ENCODE results near the gene POLDIP2.
"Not testable (repeated sequence)": the region's sequence is repeated elsewhere in the genome, so short reads cannot be mapped to it uniquely, and the experiment has no call there.

Gene POLDIP2

DNA sequence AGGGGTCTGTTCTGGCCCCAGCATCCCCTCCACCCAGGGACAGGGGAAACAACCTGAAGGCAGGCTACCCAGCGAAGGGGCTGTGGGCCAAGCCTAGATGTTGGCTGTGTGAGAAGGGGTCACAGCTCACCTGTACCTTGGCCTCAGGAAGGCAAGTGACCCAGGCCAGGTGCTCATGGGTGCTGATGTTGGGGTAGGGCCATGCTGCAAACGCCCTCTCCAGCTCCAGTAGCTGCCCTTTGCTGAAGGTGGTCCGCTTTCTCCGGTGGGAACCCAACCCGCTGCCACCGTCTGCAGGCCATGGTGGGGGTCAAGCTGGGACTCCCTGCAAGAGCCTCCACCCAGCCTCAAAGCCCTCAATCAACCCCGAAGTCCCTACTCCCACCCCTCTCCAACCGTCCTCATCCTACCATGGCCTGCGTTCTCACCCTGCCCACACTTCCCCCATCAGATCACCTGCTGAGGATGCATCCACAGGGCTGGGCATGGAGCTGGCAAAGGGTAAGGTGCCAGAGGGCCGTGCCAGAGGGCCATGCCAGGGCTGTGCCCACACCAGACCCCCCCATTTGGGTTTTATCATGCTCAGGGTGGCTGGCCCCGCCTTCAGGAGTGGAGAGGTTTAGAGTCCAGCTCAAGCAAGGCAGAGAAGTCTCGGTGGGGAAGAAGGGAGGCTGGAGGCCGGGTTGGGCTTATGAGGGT is 7.5 kb upstream of the POLDIP2 start, which contains the start of gene SEBOX:
Gene SEBOX (minus strand): TSS at position 535 of the 699 bp plus-strand sequence. CDS start 48 bp downstream, at position 487.
- DNase-seq, result no peak

GRCh38 chr17:28363776-28364650 is 6.7 kb upstream of the POLDIP2 start:
- DNase-seq, result no peak

- no peak for DNase-seq
Measured at GRCh38 chr17:28363186-28363585, 5.9 kb upstream of the POLDIP2 start.

DNA sequence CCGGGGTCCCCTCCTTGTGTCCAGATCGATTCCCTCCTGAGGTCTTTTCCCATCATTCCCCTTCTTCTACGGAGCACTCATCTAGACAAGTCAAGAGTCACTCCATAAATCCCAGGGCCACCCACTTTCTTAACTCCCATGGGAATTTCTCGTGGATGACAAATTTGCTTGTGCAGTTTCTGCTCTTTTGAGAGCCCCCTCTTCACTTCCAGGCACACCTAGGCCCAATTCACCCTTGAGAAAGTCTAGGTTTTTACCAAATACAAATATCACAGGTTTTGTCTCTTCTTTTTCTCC is 522 bp upstream of the POLDIP2 start:
- no peak for DNase-seq

GRCh38 chr17:28350271-28350670 is 7.1 kb downstream of the POLDIP2 start:
- DNase-seq, result no peak

DNA sequence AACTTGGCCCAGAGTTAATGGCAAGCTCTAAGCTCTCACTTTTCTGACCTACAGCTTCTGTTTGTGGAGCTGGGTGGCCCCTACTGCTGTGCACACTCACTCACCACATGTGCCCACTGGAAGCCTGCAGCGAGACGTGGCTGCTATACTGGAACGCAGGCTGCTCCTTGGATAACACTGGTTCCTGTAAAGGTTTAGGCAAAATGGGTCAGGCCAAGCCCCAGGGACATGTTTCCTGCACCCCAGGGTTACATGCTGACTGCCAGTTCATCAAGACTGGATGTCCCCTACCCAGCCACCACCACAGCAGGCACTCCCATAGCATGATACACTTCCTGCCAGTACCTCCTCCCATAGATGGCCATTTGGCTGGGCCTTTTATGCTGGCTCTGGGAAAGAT is 8.3 kb downstream of the POLDIP2 start:
- no peak for DNase-seq

DNA sequence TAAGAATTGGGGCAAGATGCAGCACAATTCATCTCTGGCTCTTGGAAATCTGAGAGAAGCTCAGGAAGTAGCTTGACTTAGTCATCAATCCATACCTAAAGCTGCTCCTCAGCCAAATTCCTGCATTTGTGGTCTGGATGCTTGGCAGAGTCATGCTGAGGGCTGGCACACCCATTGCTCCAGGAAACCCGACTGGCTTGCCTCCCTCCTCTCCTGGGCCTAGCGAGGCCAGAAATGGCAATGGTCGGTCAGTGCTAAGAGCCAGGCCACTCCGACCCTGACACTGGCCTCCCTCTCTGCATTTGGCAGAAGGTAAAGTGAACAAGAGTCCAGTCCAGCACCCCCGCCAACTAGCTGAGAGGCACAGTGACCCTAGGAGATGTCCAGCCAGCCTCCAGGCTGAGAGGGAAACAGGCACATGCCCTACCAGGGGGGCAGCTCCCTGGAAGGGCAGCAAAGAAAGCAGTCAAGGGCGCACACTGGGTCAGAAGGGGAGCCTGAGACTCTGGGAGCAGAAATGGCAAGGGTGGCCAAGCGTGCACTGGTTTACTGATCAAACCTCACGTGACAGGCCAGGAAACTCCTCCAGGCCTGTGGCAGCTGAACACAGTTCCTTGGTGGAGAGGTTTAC is 10.0 kb downstream of the POLDIP2 start:
- DNase-seq, result no peak

GRCh38 chr17:28346746-28347246 is 10.5 kb downstream of the POLDIP2 start:
- DNase-seq, result no peak

DNA sequence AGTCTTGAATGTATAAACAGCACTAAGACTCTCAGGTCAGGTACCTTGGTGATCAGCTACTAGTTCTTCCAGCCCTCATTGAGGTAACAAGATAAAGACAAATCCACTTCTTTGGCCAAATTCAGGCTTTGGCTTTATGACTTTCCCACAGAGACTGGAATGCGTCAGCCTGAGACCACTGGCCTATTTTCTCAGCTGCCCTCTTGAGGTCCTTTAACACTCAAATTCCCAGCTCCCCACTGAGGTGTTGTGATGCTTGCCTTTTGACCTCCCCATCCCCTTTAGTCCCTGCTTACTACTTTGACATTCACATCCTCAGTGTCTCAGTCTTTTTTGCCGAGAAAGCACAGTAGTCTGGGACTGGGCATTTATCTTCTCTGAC is 11.1 kb downstream of the POLDIP2 start:
- no peak for DNase-seq

GRCh38 chr17:28345419-28346198 is 11.7 kb downstream of the POLDIP2 start:
- DNase-seq, result no peak

DNA sequence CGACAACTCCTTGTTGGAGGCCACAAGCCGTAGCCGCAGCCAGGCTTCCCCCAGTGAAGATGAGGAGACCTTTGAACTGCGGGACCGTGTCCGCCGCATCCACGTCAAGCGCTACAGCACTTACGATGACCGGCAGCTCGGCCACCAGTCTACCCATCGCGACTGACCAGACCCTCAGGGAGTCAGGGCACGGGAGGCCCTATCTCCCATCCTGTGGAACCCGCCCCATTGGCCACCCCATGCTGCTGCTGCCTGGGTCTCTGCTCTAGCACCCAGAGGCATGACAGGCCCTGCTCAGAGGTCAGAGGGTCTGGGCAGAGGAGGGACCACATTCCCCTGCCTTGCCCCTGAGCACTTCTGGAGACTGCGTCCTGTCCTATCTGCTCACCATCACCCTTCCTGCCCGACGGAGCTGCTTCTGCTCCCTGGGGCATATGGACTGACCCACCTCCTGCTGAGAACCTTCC is 12.9 kb downstream of the POLDIP2 start:
- no peak for DNase-seq

- no peak for DNase-seq
Measured at GRCh38 chr17:28344011-28344410, 13.3 kb downstream of the POLDIP2 start.

DNA sequence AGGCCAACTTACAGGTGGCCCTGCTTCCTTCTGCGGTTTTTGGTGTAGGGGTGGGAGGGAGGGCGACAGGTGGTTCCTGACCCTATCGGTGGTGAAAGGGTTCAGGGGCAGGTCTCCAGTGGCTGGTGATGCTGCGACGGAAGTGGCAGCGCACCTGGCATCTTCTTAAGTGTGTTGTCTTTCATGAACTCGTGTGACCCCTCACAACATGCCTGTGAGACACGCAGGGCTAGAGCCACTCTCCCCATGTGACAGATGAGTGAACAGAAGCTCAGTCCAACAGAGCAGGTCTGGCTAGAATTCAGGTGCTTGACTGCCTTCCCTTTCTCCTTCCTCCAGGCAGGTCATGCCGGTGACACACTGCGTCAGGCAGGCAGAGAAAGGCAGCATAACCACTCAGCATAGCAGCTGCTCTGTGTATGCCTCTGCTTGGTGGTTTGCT is 13.8 kb downstream of the POLDIP2 start:
- no peak for DNase-seq

GRCh38 chr17:28342313-28342712 is 15.0 kb downstream of the POLDIP2 start:
- no peak for DNase-seq

- DNase-seq, result no peak
Measured at GRCh38 chr17:28341516-28341915, 15.8 kb downstream of the POLDIP2 start.

DNA sequence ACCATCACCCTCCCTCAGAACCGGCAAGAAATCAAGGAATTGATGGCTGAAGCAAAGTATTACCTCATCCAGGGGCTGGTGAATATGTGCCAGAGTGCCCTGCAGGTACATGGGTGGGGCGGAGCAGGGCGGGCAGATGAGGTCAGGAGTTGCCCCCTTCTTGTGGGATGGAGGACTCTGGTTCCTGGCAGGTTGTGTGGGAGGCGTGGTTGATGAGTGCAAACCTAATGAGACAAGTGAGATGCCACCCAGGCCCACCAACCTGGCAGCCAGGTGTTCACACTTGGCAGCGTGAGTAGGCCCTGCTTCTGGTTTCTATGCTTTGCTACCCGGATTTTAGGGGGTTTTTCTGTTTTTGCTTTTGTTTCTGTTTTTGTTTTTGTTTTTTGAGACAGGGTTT is 17.0 kb downstream of the POLDIP2 start:
- DNase-seq, result no peak

DNA sequence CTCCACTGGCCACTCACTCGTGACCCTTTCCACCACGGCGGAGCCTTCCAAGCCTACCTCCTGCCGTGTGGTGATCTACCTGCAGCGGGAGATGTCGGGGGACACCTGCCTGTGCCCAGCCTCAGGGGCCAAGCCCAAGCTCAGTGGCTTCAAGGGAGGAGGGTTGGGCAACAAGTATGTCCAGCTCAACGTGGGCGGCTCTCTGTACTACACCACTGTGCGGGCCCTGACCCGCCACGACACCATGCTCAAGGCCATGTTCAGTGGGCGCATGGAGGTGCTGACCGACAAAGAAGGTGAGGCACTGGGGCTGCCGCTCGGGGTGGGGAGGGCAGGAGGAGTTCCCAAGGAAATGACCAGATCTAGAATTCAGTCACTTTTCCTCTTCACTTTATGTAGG is 17.9 kb downstream of the POLDIP2 start:
- DNase-seq, result no peak

DNA sequence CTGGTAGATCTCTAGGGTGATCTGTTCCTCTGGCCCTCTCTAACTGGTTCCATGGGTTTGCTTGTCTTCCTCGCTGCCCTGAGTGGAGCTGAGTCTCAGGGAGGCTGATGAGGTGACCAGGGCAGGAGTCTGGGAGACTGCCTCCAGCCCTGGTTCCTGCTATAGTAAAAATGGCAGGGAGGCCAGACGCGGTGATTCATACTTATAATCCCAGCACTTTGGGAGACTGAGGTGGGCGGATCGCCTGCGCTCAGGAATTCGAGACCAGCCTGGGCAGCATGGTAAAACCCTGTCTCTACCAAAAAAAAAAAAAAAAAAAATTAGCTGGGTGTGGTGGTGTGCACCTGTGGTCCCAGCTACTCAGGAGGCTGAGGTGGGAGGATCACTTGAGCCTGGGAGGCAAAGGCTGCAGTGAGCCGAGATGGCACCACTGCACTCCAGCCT is 18.5 kb downstream of the POLDIP2 start:
- not testable (repeated sequence) for DNase-seq

GRCh38 chr17:28338056-28338768 is 19.1 kb downstream of the POLDIP2 start:
- no peak for DNase-seq

GRCh38 chr17:28335959-28336871 is 21.1 kb downstream of the POLDIP2 start:
- no peak for DNase-seq

Measured in cerebellar nuclear complex (tissue), 1 donor.